GM12878 (cell line): ENCODE measurements around the gene LAMA5. TPM values are rescaled to one million over a fixed set of nuclear protein-coding genes. Genes with fewer than 3 reads are reported as not detected.

ENCODE experiments used
- ATAC-seq: fragments of 200-7000 bp; cut with Tn5 transposase; 3 replicates; pipeline ENCODE4 v1.9.1; 2020; ENCODE audit warnings: mild to moderate bottlenecking, moderate library complexity
- BruUV-seq: library from RNA; stranded (reverse); fragments of 400-500 nt; replicated peaks from 2 replicates; lab custom pipeline; 2021; lab: Mats Ljungman, UMichigan
- CTCF ChIA-PET: fragments of 300-600 bp; sonication (Branson Sonifier 250); formaldehyde crosslinking; extraction: SDS; loops from one replicate; lab custom pipeline; 2021; ENCODE audit warnings: inconsistent platforms; lab: Yijun Ruan, JAX
- POLR2A ChIA-PET: fragments of 350-600 bp; formaldehyde crosslinking; extraction: SDS; loops from one replicate; lab custom pipeline; 2021; ENCODE audit warnings: inconsistent platforms; lab: Charles Lee
- RAD21 ChIA-PET: fragments of 300-600 bp; sonication (Branson Sonifier 250); formaldehyde crosslinking; loops from one replicate; lab custom pipeline; 2023; ENCODE audit warnings: antibody characterized with exemption; ENCODE audit not compliant: unreplicated experiment; lab: Charles Lee
- SMC1A ChIA-PET: fragments of 300-600 bp; sonication (Branson Sonifier 250); formaldehyde crosslinking; loops from one replicate; lab custom pipeline; 2023; ENCODE audit not compliant: unreplicated experiment, uncharacterized antibody; lab: Charles Lee
- DNase-seq: peaks from one replicate; pipeline ENCODE4 v3.0.0-alpha.2; 2011; ENCODE audit warnings: low read depth, low spot score
- FAIRE-seq: peaks from 3 replicates; lab custom pipeline; 2011; peaks lifted over from hg19 to GRCh38; lab: Jason Lieb, UNC
- H2AFZ ChIP-seq: 2 replicates; pipeline ENCODE4 v1.6.0; 2011; ENCODE audit warnings: low read depth, low read length, control low read depth; ENCODE audit not compliant: control insufficient read depth
- H3K27ac ChIP-seq: 2 replicates; pipeline ENCODE4 v1.5.1; 2011; ENCODE audit warnings: control low read depth; ENCODE audit not compliant: control insufficient read depth, insufficient read depth
- H3K27me3 ChIP-seq, 2 experiments: replicated peaks in 1 of 2; 2 replicates each; pipeline versions ENCODE4 v1.6.0 to v1.6.1; 2011; ENCODE audit warnings: low read length in 1 of 2; ENCODE audit not compliant: control insufficient read depth in 2 of 2, insufficient read depth in 2 of 2
- H3K36me3 ChIP-seq, 2 experiments: 2 replicates each; pipeline ENCODE4 v1.5.1; 2011; ENCODE audit warnings: low read length in 1 of 2; ENCODE audit not compliant: control insufficient read depth in 2 of 2, insufficient read depth in 2 of 2
- H3K4me1 ChIP-seq: 2 replicates; pipeline ENCODE4 v1.6.1; 2011; ENCODE audit warnings: mild to moderate bottlenecking, low read length, moderate library complexity, mixed read lengths; ENCODE audit not compliant: control insufficient read depth, insufficient read depth
- H3K4me2 ChIP-seq: 2 replicates; pipeline ENCODE4 v1.6.0; 2011; ENCODE audit warnings: control low read depth; ENCODE audit not compliant: control insufficient read depth, insufficient read depth
- H3K4me3 ChIP-seq: fragments of 200-600 bp; sonication (generic); 2 replicates; pipeline ENCODE4 v1.5.1; 2016
- H3K79me2 ChIP-seq: 2 replicates; pipeline ENCODE4 v1.6.0; 2011; ENCODE audit warnings: low read length; ENCODE audit not compliant: control insufficient read depth, insufficient read depth
- H3K9ac ChIP-seq: 2 replicates; pipeline ENCODE4 v1.8.0; 2011; ENCODE audit warnings: low read length, control low read depth, mixed read lengths; ENCODE audit not compliant: control insufficient read depth, insufficient read depth
- H3K9me3 ChIP-seq: replicated peaks from 3 replicates; pipeline ENCODE4 v1.5.1; 2011; ENCODE audit warnings: mild to moderate bottlenecking, low read length; ENCODE audit not compliant: control insufficient read depth, insufficient read depth
- H4K20me1 ChIP-seq: 2 replicates; pipeline ENCODE4 v1.6.0; 2011; ENCODE audit not compliant: control insufficient read depth, insufficient read depth
- BCL3 ChIP-seq: IDR thresholded peaks from 2 replicates; pipeline ENCODE4 v1.6.1; 2011; ENCODE audit warnings: borderline replicate concordance, low read depth, mild to moderate bottlenecking, moderate library complexity, low read length; ENCODE audit not compliant: insufficient read depth, poor library complexity, severe bottlenecking
- BRCA1 ChIP-seq: IDR thresholded peaks from 2 replicates; pipeline ENCODE4 v1.6.1; 2011; ENCODE audit warnings: low read depth, low read length, improper control_type of control experiment
- IRF3 ChIP-seq: fragments of 450-650 bp; IDR thresholded peaks from 2 replicates; pipeline ENCODE4 v1.6.1; 2014; ENCODE audit warnings: mild to moderate bottlenecking
- MEF2A ChIP-seq: IDR thresholded peaks from 2 replicates; pipeline ENCODE4 v1.6.1; 2011; ENCODE audit warnings: low read depth, mild to moderate bottlenecking, low read length, moderate library complexity; ENCODE audit not compliant: insufficient read depth
- NFIC ChIP-seq: IDR thresholded peaks from 2 replicates; pipeline ENCODE4 v1.6.1; 2012; ENCODE audit warnings: low read depth, mild to moderate bottlenecking, inconsistent platforms, low read length, moderate library complexity
- NFXL1 ChIP-seq: fragments of 450-650 bp; IDR thresholded peaks from 2 replicates; pipeline ENCODE4 v1.6.1; 2017; ENCODE audit warnings: antibody characterized with exemption, mild to moderate bottlenecking, borderline replicate concordance
- NFYB ChIP-seq: IDR thresholded peaks from 2 replicates; pipeline ENCODE4 v1.6.1; 2011; ENCODE audit warnings: low read depth, mild to moderate bottlenecking, low read length, improper control_type of control experiment, moderate library complexity; ENCODE audit not compliant: insufficient read depth
- NR2F1 ChIP-seq: fragments of 450-650 bp; conservative IDR thresholded peaks from 2 replicates; pipeline ENCODE4 v1.6.1; 2017; ENCODE audit warnings: mild to moderate bottlenecking
- PRDM15 ChIP-seq: fragments of 450-650 bp; formaldehyde crosslinking; IDR thresholded peaks from 2 replicates; pipeline ENCODE4 v1.4.0; 2020; ENCODE audit warnings: mild to moderate bottlenecking, moderate library complexity
- STAT3 ChIP-seq: IDR thresholded peaks from 2 replicates; pipeline ENCODE4 v1.6.1; 2011; ENCODE audit warnings: low read depth, low read length, improper control_type of control experiment
- TARDBP ChIP-seq: IDR thresholded peaks from 2 replicates; pipeline ENCODE4 v1.6.1; 2016; ENCODE audit warnings: borderline replicate concordance
- TBL1XR1 ChIP-seq: IDR thresholded peaks from 2 replicates; pipeline ENCODE4 v1.6.1; 2012; ENCODE audit warnings: low read depth, low read length, improper control_type of control experiment
- YY1 ChIP-seq: IDR thresholded peaks from 2 replicates; pipeline ENCODE4 v1.6.1; 2011; ENCODE audit warnings: low read depth, mild to moderate bottlenecking, low read length
- WGBS: methylation state at CpG from one replicate; pipeline ENCODE4 v1.1.6; 2016; ENCODE audit warnings: low lambda C conversion rate; ENCODE audit not compliant: insufficient replicate concordance, insufficient coverage; ENCODE audit errors: missing lambda C conversion rate; 5-methylcytosine and 5-hydroxymethylcytosine counted together
- in situ Hi-C: fragments of 300-500 bp; cut with MboI; formaldehyde crosslinking; loops from 9 replicates; pipeline ENCODE4 v1.14.3; 2018; ENCODE audit warnings: mixed read lengths
- intact Hi-C: fragments of 100-400 bp; cut with micrococcal nuclease; formaldehyde crosslinking; loops from one replicate; pipeline ENCODE4 v1.14.2; 2022; ENCODE audit not compliant: unreplicated experiment
- polyA plus RNA-seq, 11 experiments: library from polyadenylated mRNA; depleted of rRNA in 4 of 11; unstranded in 6 of 11; stranded (reverse) in 5 of 11; fragments of >200 nt; fragmentation: Nextera tagmentation in 4 of 11; fragmentation: Illumina TruSeq in 1 of 11; extraction: Ambion mirVana in 4 of 11; extraction: Trizol in 1 of 11; gene quantifications; 1 replicate in 1 of 11; 2 replicates in 10 of 11; pipeline versions ENCODE4 v1.2.1 to v1.2.3, GENCODE V29; 2011 to 2016; ENCODE audit warnings: inconsistent platforms in 2 of 11, missing spikeins in 2 of 11, low read depth in 1 of 11
- total RNA-seq, 4 experiments: library from RNA; depleted of rRNA in 3 of 4; stranded (reverse); fragments of >200 nt in 3 of 4; fragmentation: Illumina TruSeq in 1 of 4; extraction: Trizol in 1 of 4; gene quantifications; 2 replicates each; pipeline versions ENCODE4 v1.2.1 to v1.2.3, GENCODE V29; 2013 to 2021

The LAMA5 gene
- total and polyA plus RNA-seq, 10 of the 15 experiments (the other 5 are each of a cell fraction or from before 2014, with no cell fraction given) = 0.09 to 3.1 (median 1.6) TPM; not detected in 3

GRCh38 chr20:62412194-62413024 lies 45.3 kb upstream of the LAMA5 start:
- CTCF ChIA-PET = no interaction called here
- Histone ChIP-seq H2AFZ (no peak overlapping the region), H3K79me2 (no peaks in the 10 kb centered on the region), H3K27me3 (no peaks in the 10 kb centered on the region), H3K4me1 (peaks cover 10% of the 10 kb centered on the region), H3K27ac (no peak overlapping the region), H3K9ac (no peak overlapping the region), H3K4me3 (no peak overlapping the region), H3K36me3 (no peaks in the 10 kb centered on the region), H3K4me2 (no peak overlapping the region), H3K9me3 (no peaks in the 10 kb centered on the region), H4K20me1 (no peaks in the 10 kb centered on the region)
- SMC1A ChIA-PET = interaction anchor here (0.6 kb wide), 1 partner anchor 486 kb away, joined by 3 read pairs; no protein-coding TSS in a partner anchor
- TF ChIP-seq NFYB = no peak
- TF ChIP-seq TARDBP = no peak
- TF ChIP-seq MEF2A = no peak
- no peak for TF ChIP-seq BCL3
- no peak for TF ChIP-seq NFIC
- TF ChIP-seq IRF3 = no peak
- no peak for TF ChIP-seq YY1
- TF ChIP-seq TBL1XR1 = no peak
- TF ChIP-seq NFXL1 = no peak
- TF ChIP-seq BRCA1 = no peak
- TF ChIP-seq STAT3 = no peak
- TF ChIP-seq NR2F1 = no peak
- no peak for TF ChIP-seq PRDM15 (CRISPR knock-in tag)
- 33% methylated on average over 22 of the region's 22 CpGs for WGBS
- RAD21 ChIA-PET = no interaction called here
- POLR2A ChIA-PET = no interaction called here
- DNase-seq = no peak
- FAIRE-seq = no peak
- ATAC-seq = no peak
- in situ Hi-C loops (no loop called here), intact Hi-C loops (no loop called here)
- no TSS peak for BruUV-seq
